Amniotic epithelial cell (primary cell): Measurements from ENCODE around the gene FUT7.

Experiments
- DNase-seq: peaks from one replicate; pipeline ENCODE4 v3.0.0-alpha.2; 2010; ENCODE audit warnings: low read depth

FUT7 gene

DNA sequence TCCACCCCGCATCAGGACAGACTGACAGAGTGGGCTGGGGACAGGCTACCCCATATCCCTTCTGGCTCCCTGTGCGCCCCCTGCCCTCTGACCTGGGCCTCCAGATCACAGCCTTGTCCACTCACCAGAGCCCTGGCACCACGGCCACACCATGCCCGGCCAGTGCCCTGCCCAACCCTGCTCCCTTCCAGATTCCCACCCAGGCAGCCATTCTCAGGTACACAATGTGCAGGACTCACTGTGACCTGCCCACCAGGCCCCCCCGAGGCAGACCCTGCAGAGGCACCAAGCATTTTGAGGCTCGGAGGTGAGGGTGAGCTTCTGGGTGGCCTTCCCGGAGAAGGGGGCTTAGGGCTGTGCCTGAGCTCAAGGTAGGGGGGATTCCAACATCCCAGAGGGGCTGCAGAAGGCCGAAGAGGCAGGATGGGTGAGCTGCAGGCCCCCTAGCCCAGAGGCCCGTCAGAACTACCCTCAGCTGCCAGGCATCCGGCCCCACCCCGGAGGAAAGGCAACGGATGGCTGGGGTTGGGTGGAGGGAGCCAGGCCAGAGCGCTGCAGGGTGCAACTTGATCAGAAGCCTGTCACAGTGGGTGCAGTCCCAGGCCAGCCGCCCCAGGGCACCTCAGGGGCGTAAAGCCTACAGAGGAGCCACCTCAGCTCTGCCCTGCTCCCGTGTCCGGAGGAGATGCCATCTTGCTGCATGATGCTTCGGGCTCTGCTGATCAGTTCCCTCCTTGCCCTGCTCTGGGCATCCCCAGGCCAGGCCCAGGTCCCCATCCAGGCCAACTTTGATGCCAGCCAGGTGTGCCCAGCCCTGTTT, 49.4 kb downstream of the FUT7 start, which contains the start of gene LCNL1:
Gene LCNL1 (plus strand): TSS at position 762 of the 820 bp plus-strand sequence. CDS start 594 bp downstream, outside the sequence.
- no peak for DNase-seq

DNA sequence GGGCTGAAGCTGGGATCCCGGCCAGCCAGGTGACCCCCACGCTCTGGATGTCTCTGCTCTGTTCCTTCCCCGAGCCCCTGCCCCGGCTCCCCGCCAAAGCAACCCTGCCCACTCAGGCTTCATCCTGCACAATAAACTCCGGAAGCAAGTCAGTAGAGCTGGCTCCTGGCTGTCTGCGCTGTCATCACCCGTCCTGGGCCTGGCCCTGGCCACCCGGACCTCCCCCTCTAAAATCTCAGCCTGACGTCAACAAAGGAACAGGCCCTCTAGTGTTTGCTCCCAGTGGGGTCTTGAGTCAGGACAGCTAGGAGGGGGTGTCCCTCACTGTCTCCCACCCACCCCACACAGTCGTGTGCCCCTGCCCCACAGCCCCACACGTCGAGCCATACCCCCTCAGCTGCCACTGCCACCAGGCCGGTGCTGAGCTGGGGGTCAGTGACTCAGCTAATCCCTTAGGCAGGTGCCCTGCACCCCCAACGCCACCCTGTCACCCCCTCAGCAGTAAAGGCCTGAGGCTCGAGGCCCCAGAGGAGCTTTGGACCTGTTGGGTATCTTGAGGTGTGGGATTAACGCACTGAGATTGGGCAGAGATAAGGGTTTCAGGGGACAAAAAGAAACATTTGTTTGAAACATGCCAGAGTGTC, 50.2 kb downstream of the FUT7 start:
- no peak for DNase-seq

- no peak for DNase-seq
Observed at GRCh38 chr9:136980669-136981478, 51.0 kb downstream of the FUT7 start.
